HG02852 (cell line): ENCODE data around the gene GABARAPL2.
"Not testable (repeated sequence)": the region's sequence is repeated elsewhere in the genome, so short reads cannot be mapped to it uniquely, and the experiment has no call there.

Source experiments
- ATAC-seq: cut with Tn5 transposase; IDR thresholded peaks from one replicate; pipeline ENCODE4 v1.9.1; 2021; ENCODE audit warnings: mild to moderate bottlenecking, moderate library complexity; ENCODE audit not compliant: unreplicated experiment

GABARAPL2 gene

DNA sequence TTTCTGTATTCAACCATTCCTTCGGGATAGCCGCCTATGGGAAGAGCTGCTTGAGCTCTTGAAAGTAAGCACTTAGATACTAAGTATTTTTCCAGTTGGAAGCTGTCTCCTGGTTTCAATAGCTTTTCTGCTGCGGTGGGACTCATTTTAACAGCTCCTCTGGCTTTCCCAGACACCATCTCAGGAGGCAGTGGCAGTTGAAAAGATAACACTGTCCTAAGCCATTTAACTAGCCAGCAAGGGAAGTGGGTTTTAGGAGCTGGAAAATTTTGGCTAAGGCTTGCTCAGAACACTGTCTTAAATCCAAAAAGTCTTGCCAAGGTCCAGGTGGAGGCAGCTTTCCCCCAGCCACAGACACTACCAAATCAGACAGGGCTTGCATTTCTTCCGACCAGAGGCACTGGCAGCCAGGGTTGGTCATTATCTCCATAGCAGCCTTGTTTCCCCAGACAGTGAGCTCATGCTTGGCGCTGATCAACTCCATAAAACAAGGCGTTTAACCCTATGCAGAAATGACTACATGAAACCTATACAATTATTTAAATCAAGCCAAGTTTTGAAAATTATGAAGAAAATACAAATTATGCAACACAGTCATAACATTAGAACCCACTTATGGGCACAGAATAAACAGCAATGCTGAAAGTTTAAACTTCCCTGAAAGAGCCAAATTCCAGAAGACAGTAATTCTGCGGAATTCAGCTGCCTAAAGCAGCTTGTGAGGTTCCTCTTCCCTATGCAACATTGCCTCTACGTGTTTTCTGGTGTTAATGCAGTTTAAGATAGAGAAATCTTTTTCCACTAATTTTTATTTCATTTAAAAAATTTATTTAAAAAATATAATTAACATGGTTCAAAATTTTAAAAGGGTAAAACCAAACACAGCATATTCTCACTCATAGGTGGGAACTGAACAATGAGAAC is 25.0 kb downstream of the GABARAPL2 start:
- ATAC-seq, result no peak

GRCh38 chr16:75591927-75592326 is 25.7 kb downstream of the GABARAPL2 start:
- ATAC-seq, result not testable (repeated sequence)

GRCh38 chr16:75593308-75593707 is 27.1 kb downstream of the GABARAPL2 start:
- no peak for ATAC-seq

DNA sequence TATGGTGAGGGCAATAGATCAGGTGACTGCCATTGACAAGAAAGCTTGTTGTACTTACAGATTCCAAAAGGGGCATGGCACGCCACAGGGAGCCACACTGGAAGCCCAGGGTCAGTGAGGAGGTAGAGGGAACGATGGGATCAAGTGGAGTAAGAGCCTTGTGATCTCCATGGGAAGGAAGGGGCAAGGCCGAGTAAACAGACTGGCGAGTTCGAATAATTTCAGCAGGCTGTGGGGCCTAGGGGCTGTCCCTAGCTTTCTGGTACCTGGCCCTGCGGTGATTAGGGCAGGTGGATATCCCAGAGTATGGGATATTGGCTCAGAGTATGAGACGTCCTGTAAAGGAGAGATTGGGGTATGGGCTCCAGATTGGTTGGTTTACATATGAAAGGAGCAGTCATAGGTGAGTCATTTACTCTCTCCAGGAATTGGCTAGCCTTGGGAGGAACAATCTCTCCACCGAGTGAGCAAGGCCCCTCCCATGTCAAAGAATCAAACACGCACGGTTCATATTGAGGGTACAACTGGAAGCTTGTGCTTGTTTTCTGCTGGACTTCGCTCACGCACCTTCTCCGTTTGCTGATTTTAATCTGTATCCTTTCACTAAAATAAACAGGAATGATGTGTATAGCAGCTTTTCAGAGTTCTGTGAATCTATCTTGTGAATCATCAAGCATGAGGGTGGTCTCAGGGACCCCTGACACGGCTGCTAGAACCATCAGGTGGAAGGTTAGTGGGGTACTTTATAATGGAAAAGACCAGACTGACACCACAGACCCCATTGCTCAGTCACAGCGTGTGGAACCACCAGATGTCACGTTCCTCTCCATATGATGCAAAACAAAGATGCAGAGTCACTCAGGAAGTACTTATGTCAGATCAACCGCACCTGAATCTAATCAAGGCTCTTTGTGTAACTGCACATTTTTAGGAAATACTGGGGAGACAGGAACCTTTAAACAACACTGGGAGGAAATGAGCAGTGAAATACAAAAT is 27.9 kb downstream of the GABARAPL2 start:
- ATAC-seq, result no peak

DNA sequence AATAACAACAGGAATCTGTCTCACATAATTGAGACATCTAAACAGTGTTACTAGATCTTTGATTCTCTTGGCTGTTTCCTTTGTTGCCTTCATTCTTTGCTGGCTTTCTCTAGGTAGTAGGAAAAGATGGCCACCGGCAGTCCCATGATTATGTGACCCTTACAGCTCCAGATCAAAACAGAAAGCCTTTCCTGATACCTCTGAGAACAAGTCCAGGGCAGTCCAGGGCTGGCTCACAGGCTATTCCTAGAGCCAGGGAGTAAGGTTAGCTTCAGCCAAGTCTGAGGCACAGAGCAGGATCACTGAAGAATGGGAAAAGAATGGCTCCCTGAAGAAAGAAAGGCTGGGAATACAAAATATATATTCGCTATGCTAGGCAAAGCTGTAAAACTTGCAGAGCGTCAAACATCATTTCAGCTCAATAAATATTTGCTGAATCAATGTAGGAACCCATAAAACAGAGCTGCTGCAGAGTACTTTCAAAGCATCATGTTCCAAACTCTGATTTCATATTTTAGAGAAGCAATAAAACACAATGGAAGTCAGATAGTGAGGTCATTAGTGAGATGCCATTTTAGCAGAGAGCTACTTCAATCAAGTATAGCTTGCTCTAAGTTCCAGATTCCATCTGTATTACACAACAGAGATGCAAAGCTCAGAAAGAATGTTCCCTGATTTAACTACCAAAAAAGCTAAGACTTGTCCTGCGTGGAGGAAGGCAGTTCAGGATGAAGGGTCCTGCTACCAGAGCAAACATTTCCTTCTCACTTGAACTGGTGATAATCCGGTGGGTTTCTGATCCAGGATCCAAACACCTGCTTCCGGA is 33.5 kb downstream of the GABARAPL2 start:
- no peak for ATAC-seq

DNA sequence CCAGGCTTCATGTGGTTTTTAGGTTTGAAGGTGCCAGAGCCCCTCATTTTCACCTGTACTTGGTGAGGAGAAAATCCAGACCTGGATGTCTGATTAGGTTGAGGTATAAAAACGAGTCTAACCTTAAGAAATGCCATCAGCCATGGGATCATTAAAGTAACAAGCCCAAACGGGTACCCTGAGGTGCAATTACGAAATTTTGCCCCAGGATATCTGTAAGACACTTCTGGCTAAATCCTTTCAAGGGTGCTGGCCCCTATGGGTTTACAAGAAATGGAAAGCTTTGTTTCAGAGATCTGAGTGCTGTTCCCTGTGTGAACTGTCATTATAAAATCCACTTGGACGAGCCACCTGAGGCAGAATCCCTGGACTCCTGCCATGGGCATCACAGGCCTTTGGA is 37.1 kb downstream of the GABARAPL2 start:
- no peak for ATAC-seq

GRCh38 chr16:75606507-75606906 is 40.3 kb downstream of the GABARAPL2 start:
- no peak for ATAC-seq

DNA sequence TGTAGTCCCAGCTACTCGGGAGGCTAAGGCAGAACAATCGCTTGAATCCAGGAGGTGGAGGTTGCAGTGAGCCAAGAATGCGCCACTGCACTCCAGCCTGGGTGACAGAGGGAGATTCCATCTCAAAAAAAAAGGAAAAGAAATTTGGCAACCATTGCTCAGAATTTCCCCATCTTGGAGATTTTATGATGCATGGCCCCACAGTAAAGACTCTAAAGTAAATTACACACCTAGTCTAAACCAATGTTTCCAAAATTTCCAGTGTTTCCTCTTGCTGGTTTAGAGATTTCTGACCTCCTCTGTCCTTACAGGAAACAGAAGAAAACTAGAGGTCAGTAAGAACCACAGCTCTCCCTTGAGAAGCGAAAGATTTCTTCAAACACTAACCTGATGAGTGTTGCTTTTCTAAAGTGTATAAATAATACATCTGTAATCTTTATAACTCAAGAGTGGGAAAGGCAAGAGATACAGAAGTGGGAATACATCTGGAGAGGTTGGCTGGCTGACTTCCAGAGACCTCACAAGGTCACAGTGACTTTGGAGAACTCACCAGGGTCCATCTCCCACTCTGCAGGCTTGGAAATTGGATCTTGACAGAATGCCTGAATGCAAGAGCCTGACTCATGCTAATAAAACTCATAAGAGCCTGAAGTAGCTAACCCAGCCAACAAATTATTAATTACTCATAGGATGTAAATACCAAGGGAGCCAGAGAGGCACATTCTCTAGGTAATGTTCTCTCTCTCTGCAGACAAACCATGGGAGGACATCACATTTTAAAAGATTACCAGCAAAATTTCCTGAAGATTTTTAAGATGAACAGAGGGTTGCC is 48.1 kb downstream of the GABARAPL2 start:
- no peak for ATAC-seq

DNA sequence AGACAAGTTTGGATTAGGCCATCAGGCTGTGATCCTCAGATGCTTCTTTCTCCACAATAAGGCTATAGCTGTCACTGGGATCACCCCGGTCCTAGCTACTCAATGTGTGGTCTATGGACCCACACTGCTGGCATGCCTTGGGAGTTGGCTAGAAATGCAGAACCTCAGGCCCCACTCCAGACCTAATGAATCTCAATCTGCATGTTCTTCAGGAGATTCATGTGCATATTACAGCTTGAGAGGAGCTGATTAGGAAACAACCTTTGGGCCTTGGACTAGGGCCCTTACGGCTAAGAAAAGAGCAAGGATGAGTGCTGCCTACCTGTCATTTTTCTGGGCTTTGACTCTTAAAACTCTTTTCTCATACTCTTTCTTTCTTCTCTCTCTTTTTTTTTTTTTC is 49.4 kb downstream of the GABARAPL2 start:
- ATAC-seq, result no peak

DNA sequence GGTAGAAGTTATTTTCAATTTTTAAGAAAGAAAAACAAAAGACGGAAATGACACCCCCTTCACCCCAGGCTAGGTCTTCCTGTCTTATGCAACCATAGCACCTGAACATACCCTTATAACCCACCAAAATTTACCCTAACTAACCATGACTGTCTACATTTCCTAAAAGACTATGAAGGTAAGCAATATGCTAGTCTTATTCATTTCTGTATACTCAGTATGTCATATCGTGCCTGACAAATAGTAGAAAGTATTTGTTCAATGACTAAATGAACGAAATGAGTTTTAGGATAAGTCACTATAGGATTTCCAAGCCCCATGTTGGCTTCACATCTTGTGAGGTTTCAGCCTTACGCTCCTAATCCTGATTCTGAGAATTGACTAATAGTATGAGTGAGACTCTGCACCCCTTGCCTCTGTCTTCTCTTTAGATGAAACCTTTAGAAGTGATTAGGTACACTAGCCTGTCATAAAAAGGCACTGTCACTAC is 50.4 kb downstream of the GABARAPL2 start:
- ATAC-seq, result peak; percentile 64

GRCh38 chr16:75617121-75617520 is 50.9 kb downstream of the GABARAPL2 start:
- ATAC-seq, result no peak

DNA sequence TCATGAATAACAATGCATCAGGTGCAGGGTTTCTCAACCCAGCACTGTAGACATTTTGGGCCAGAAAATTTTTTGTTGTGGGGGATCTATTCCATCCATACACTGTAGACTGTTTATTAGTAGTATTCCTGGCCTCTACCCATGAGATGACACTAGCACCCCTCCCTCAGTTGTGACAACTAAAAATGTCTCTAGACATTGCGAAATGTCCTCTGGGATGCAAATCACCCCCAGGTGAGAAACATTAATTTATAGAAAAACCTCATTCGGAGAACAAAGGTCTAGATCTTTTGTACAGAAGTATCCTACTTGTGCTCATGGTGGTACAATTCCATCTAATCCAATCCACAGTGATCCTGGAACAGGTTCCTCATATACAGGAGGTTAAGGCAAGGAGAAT is 52.6 kb downstream of the GABARAPL2 start:
- no peak for ATAC-seq

DNA sequence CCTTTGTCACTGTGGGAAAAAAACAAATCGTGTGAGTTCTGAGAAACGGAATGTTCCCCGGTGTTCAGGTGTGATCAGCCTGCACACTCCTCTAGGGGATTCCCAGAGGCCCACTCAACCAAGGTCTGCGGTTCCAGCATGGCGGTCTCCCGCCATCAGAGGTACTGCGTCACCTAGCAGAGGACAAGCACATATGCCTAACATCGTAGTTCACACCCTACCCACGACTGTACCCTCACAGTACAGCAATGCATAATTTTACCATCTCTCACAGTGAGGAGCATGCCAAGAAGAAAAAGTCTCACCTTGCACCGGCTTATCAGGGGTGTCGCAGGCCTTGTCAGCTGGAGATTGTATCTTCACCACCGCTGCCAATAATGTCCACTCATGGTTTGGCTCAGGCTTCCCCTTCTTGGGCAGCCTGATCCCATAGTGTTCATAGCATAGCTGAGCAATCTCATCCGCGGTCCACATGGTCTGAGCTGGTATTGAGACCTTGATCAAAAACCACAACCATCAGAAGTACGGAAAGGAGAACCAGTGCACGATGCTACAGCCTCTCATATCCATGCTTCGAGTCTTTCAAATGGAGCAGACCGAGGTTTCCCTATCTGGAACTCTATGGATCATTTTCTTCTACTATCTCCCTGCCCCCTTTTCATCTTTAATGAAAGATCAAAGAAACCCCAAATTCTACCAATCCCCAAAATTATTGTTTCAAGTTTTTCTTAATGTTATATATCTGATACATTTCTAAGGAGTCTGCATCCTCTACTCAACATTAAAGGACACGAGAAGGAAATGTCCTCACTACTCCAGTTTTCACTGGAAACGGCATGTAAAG is 54.4 kb downstream of the GABARAPL2 start:
- no peak for ATAC-seq

DNA sequence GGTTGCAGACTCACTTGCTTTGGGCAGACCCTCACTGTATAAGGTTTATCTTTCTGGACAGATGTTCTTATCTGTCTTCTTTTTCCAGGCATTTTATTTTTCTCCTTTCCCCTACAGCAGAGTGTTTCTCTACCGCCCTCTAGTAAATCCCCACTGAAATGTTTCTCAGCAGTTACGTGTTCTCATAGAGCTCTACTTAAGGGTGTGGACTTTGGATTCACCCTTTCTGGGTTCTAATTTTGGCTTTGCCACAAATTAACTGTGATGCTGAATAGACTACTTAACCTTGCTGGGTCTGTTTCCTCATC is 54.9 kb downstream of the GABARAPL2 start:
- no peak for ATAC-seq

DNA sequence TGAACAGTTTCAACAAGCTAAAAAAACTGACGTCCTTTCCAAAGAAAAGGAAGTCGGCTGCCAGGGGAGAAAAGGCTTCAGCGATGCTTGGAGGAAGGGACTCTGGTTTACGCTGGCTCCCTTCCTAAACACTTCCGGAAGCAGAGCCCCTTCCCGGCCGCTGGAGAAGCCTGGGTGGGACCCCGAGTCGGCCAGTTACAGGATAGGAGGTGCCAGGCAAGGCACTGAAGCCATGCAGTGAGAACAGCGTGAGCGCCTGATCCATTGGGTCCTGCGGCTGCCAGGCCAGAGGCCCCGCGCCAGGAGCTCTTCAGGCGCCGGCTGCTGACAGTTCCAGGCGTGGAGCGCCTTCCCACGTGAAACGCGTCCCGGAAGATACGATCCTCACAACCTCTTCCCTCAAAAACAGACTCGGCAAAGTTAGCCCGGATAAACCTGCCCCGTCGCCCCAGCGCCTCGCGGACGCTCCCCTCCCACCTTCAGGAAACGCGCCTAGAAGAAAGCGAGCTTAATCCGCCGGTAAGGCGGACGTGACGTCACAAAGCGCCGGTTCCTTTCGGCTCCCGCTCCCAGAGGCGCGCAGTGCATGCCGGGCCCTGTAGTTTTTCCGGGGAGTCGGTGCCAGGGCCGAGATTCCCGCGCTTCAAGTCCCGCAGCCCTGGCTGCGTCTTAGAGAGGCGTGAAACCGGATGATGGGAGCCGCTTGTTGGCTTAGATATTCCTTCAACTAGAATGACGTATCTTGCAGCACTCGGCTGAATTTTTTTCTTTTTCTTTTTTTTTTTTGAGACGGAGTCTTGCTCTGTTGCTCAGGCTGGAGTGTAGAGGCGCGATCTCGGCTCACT is 56.8 kb downstream of the GABARAPL2 start, which contains the start of gene ADAT1:
Gene ADAT1 (minus strand): TSS at position 521 of the 845 bp plus-strand sequence. CDS start 2,482 bp downstream, outside the sequence.
- ATAC-seq, result peak; percentile 94

- no peak for ATAC-seq
Observed at GRCh38 chr16:75624921-75625334, 58.7 kb downstream of the GABARAPL2 start.

GRCh38 chr16:75626806-75627205 is 60.6 kb downstream of the GABARAPL2 start:
- ATAC-seq, result no peak
